HG03575 (cell line): ENCODE measurements around the gene ISOC2.
"Not testable (repeated sequence)": the region's sequence is repeated elsewhere in the genome, so short reads cannot be mapped to it uniquely, and the experiment has no call there.

Experiments used
- ATAC-seq: cut with Tn5 transposase; IDR thresholded peaks from one replicate; pipeline ENCODE4 v1.9.1; 2021; ENCODE audit not compliant: unreplicated experiment, insufficient number of reproducible peaks, low FRiP score; ENCODE audit errors: extremely low read depth

The ISOC2 gene

GRCh38 chr19:55426042-55426441, 35.4 kb downstream of the ISOC2 start:
- no peak for ATAC-seq

GRCh38 chr19:55424518-55424917, 36.9 kb downstream of the ISOC2 start:
- no peak for ATAC-seq

GRCh38 chr19:55423225-55424005, 38.0 kb downstream of the ISOC2 start:
- no peak for ATAC-seq

- not testable (repeated sequence) for ATAC-seq
These were observed 40.2 kb downstream of the ISOC2 start for GRCh38 chr19:55421281-55421680.

- ATAC-seq, result no peak
These were observed 41.7 kb downstream of the ISOC2 start for GRCh38 chr19:55419624-55420236.

GRCh38 chr19:55419103-55419502, 42.3 kb downstream of the ISOC2 start:
- ATAC-seq, result no peak

GRCh38 chr19:55418185-55418584, 43.3 kb downstream of the ISOC2 start:
- no peak for ATAC-seq

- no peak for ATAC-seq
These were observed 51.3 kb downstream of the ISOC2 start for GRCh38 chr19:55410168-55410567.

GRCh38 chr19:55409179-55409578, 52.3 kb downstream of the ISOC2 start:
- not testable (repeated sequence) for ATAC-seq

- ATAC-seq, result no peak
These were observed 52.9 kb downstream of the ISOC2 start for GRCh38 chr19:55408533-55408872.

- ATAC-seq, result peak; percentile 42
These were observed 53.5 kb downstream of the ISOC2 start for GRCh38 chr19:55407800-55408532.

GRCh38 chr19:55407550-55407799, 54.0 kb downstream of the ISOC2 start, which contains the start of gene UBE2S:
TSS of gene UBE2S (minus strand) at chr19:55407788. CDS start at chr19:55407589, 199 bp downstream.
- not testable (repeated sequence) for ATAC-seq

- ATAC-seq, result no peak
These were observed 54.5 kb downstream of the ISOC2 start for GRCh38 chr19:55406826-55407549.

GRCh38 chr19:55406091-55406825, 55.2 kb downstream of the ISOC2 start:
- ATAC-seq, result no peak

GRCh38 chr19:55405638-55406037, 55.8 kb downstream of the ISOC2 start:
- ATAC-seq, result no peak
